DMS153 (cell line): ENCODE results near the gene RRAS2.
A peak's percentile ranks its signal among the peaks of the same experiment; 100 is the strongest.
"Not testable (repeated sequence)": the region's sequence is repeated elsewhere in the genome, so short reads cannot be mapped to it uniquely, and the experiment has no call there.

ENCODE experiments used
- DNase-seq: peaks from one replicate; lab custom pipeline; 2025; lab: John Stamatoyannopoulos, UW

Gene RRAS2

GRCh38 chr11:14255238-14255534 lies 103.8 kb downstream of the RRAS2 start:
- no peak for DNase-seq

- no peak for DNase-seq
Measured at GRCh38 chr11:14254533-14255237, 104.3 kb downstream of the RRAS2 start.

GRCh38 chr11:14253840-14254239 lies 105.1 kb downstream of the RRAS2 start:
- DNase-seq: no peak

- DNase-seq: no peak
Measured at GRCh38 chr11:14253421-14253820, 105.6 kb downstream of the RRAS2 start.

- not testable (repeated sequence) for DNase-seq
Measured at GRCh38 chr11:14252501-14252900, 106.5 kb downstream of the RRAS2 start.

- DNase-seq: no peak
Measured at GRCh38 chr11:14251754-14252153, 107.2 kb downstream of the RRAS2 start.

- peak; percentile 45 for DNase-seq
Measured at GRCh38 chr11:14249121-14249963, 109.6 kb downstream of the RRAS2 start.

GRCh38 chr11:14248580-14248981 lies 110.4 kb downstream of the RRAS2 start:
- DNase-seq: no peak

GRCh38 chr11:14245444-14245843 lies 113.5 kb downstream of the RRAS2 start:
- DNase-seq: no peak

GRCh38 chr11:14244926-14245325 lies 114.1 kb downstream of the RRAS2 start:
- no peak for DNase-seq

GRCh38 chr11:14242733-14243132 lies 116.2 kb downstream of the RRAS2 start:
- DNase-seq: no peak

GRCh38 chr11:14242187-14242586 lies 116.8 kb downstream of the RRAS2 start:
- no peak for DNase-seq

GRCh38 chr11:14240951-14241350 lies 118.0 kb downstream of the RRAS2 start:
- no peak for DNase-seq

GRCh38 chr11:14240221-14240620 lies 118.8 kb downstream of the RRAS2 start:
- no peak for DNase-seq

- DNase-seq: no peak
Measured at GRCh38 chr11:14237444-14237961, 121.5 kb downstream of the RRAS2 start.

GRCh38 chr11:14235701-14236100 lies 123.3 kb downstream of the RRAS2 start:
- DNase-seq: no peak

- DNase-seq: no peak
Measured at GRCh38 chr11:14234446-14234845, 124.5 kb downstream of the RRAS2 start.

GRCh38 chr11:14232652-14233051 lies 126.3 kb downstream of the RRAS2 start:
- no peak for DNase-seq

- DNase-seq: no peak
Measured at GRCh38 chr11:14230407-14230806, 128.6 kb downstream of the RRAS2 start.

- DNase-seq: no peak
Measured at GRCh38 chr11:14229472-14229871, 129.5 kb downstream of the RRAS2 start.

- no peak for DNase-seq
Measured at GRCh38 chr11:14228356-14228755, 130.6 kb downstream of the RRAS2 start.
